8988T (cell line): ENCODE results near the gene SEL1L3.
"Not testable (repeated sequence)": the region's sequence is repeated elsewhere in the genome, so short reads cannot be mapped to it uniquely, and the experiment has no call there.

Experiments
- DNase-seq: peaks from one replicate; pipeline ENCODE4 v3.0.0; 2011

SEL1L3 gene

DNA sequence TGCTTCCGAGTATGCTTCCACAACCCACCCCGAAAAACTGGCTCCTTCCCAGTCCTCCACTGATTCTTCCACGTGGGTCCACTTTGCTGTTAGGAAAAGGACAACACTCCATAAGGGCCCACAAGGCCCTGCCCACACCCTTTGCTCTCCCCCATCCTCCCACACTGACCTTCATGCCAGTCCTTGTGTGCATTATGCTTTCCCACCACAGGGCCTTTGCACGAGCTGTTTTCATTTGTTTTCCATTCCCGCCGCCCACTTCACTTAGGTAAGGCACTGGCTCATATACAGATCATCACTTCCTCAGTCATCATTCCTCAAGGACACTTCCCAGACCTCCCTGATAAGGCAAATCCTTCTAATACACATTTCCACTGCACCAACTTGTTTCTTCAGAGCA, 16.8 kb upstream of the SEL1L3 start:
- DNase-seq: no peak

- no peak for DNase-seq
Observed at GRCh38 chr4:25879091-25879584, 16.4 kb upstream of the SEL1L3 start.

- DNase-seq: no peak
Observed at GRCh38 chr4:25878676-25879075, 15.9 kb upstream of the SEL1L3 start.

GRCh38 chr4:25875281-25875745, 12.5 kb upstream of the SEL1L3 start:
- no peak for DNase-seq

- DNase-seq: no peak
Observed at GRCh38 chr4:25874655-25875054, 11.9 kb upstream of the SEL1L3 start.

- no peak for DNase-seq
Observed at GRCh38 chr4:25873632-25874129, 10.9 kb upstream of the SEL1L3 start.

- no peak for DNase-seq
Observed at GRCh38 chr4:25872851-25873631, 10.3 kb upstream of the SEL1L3 start.

DNA sequence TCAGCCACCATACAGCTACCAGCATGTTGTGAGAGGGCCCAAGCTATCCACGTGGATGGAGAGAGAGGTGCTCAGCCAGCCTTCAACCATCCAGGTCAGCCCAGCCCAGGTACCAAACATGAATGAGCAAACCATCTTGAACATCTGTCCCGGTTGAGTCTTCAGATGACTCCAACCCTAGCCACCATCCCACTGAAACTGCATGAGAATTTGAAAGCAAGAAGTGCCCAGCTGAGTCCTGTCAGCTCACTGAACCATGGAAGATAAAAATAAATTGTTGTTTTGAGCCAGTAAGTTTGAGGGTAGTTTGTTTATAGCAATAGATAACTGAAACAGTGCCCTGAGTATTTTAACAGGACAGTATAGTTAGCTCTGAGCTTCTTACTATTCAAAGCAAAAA, 7.3 kb upstream of the SEL1L3 start:
- DNase-seq: no peak

DNA sequence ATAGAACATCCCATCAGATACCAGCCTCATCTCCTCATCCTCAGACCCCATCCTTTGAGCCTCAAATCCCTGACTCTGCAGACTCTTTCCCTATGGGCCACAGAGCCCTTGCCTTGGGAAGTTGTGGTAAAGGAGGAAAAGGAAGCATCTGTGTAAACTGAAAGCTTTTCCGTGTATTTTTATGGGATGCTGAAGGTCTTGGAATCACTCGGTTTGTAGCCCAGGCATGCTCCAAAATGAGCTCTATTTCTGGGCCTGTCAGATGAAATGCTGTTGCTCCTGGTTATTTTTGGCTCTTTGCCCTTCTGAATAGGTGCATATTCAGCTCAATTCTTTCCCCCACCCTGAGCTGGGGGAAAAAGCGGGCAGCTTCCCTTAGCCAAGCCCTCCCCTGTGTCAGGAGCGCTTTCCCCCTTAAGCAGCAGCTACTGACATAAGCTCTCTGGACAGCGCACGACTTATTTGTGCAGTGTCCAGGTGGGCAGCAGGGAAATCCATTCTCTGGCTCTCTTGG, 5.0 kb upstream of the SEL1L3 start:
- no peak for DNase-seq

GRCh38 chr4:25866401-25866800, 3.6 kb upstream of the SEL1L3 start:
- DNase-seq: not testable (repeated sequence)

DNA sequence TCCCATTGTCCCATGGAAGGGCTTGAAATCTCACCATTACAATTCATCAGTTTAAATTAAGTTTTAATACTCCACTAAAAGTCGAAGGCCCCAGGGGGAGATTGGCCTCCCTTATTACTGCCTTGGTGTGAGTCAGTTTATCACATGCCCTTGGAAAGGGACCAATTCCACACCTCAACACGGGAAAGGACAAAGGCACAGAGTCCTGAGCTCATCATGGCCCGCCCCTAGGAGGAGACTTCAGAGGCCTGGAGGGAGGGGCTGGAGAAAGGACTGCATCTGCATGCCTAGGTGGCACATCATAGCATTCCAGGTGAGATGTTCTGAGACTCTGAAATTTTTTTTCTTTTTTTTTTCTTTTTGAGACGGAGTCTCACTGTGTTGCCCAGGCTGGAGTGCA, 2.8 kb upstream of the SEL1L3 start:
- DNase-seq: peak; percentile 53

DNA sequence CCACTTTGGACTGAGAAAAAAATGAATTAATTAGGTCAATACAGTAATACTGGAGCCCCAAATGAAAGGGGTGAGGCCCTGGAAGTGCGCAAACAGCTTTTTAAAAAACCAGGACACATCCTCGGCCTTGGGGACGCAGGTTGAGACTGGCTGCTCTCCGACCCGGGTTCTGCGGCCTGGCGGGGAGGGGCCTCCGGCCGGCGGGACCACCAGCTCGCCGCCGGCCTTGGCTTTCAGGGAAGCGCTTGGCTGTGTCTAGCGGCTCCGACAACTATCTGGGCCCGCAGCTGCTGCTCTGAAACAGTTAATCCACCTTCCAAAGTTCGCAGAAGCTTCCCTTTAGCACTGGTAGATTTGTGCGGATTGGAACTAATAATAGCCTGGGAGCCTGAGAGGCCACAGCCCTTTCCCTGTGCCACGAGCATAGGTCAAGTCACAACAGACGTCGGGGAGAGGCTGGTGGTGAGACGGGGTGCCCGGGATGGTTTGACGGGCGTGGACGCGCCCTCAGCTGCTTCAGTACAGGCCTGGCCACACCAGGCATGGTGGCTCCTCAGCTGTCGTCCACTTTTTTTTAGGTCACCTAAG, 1.1 kb upstream of the SEL1L3 start:
- DNase-seq: no peak

DNA sequence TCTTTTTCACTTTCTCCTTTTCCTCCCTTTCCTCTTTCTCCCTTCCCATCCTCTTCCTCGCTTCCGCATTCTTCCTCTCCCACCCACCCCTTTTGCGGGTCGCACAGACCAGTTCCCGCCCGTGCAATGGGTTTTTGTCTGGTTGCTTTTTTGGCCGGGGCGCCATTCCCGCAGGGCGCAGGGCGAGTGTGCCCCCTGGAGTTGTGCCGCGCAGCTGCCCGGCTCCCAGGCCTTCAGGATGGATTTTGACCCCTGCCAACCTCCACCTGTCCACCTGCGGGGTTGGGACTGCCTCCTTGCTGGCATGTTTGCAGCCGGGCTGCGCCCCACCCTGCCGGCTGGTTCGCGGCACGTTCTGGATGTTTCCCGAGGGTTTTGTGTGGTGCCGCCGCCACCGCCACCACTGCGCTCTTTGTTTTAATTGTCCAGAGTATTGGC, 578 bp upstream of the SEL1L3 start:
- DNase-seq: peak; percentile 67

DNA sequence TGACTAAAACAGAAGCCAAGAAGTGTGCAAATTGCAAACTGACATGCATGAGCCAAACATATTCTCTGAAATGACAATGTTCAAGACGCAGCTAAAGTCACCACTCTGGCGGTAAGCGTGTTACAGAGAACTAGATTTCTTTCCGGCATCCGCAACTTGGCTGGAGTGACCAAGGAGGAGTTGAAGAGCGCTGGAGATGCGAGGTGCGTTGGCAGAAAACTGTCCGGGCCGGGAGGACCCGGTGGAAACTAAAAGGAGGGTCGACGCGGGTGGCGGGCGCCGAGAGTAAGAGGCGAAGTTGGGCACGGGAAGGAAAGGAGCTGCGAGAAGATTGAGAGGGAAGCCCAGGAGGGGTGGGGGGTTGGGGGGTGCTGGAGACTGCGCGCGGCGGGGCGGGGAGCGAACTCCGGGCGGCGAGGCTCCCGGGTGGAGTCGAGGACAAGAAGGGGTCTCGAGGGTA, 807 bp downstream of the SEL1L3 start:
- DNase-seq: peak; percentile 56

GRCh38 chr4:25861280-25861950, 1.4 kb downstream of the SEL1L3 start:
- no peak for DNase-seq

GRCh38 chr4:25860586-25861279, 2.1 kb downstream of the SEL1L3 start:
- DNase-seq: no peak

DNA sequence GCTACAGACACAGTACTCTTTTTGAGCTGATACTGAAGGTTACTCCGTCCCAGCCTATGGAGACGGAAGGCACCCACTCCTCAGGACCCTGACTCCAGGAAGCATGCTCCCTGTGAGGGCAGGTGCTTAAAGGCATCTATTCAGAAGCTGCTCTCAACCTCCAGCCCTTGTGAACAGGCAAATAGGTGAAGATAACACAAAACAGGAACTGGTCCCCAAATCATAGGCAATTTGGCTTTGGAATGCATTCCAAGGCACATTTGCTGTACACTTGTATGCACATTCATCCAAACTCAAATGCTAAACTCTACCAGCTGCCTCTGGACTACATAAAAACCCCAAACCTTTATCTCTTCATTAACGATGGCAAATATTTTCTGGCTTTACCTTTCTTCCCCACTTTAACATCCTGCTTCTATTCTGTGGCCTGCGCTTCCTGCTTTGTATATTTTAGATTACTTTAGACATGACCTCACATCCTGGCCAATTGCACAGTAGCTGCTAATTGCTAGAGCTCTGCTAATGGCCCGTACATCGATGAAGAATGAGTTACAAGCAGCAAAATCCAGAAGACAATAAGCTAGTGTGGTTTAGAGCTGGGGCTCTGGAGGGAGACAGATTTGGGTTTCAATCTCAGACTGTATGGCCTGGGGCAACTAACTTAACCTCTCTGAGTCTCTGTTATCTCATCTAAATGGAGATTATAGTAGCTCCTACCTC, 3.2 kb downstream of the SEL1L3 start:
- DNase-seq: no peak

- no peak for DNase-seq
Observed at GRCh38 chr4:25857851-25858400, 4.9 kb downstream of the SEL1L3 start.

DNA sequence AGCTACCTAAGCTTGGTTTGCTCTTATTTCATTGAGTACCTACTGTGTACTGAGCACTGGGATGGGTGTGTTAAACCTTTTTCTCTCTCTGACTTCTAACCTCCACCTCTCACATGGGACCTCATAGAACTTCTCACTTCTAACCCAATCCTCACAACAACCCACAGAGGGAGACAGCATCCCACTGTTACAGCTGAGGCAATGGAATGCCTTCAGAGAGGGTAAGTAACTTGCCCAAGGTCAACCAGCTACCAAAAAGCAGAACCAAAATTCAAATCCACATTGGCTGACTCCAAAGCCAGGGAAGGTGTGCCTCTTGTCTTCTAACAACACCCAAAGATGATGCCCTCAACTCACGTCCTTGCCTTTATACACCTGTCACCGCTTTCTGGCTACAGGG, 5.4 kb downstream of the SEL1L3 start:
- no peak for DNase-seq

DNA sequence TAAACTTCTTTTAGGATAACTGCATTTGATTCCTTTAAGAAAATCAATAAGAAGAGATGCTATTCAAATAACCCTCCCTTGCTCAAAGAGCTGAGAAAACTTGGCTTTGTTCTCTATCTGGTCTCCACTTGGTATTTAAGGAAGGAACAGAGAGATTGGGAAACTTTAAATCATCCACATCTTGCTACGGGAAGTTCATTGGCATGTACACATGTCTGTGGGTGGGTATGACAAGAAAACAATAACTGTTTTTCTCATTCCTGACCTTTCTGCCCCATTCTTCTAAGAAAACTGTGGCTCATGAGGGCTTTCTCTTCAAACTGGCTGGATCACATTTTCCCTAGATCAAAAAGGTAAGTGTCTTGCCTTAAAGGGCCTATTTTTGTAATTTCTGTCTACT, 6.0 kb downstream of the SEL1L3 start:
- no peak for DNase-seq

- no peak for DNase-seq
Observed at GRCh38 chr4:25852103-25852502, 10.7 kb downstream of the SEL1L3 start.

DNA sequence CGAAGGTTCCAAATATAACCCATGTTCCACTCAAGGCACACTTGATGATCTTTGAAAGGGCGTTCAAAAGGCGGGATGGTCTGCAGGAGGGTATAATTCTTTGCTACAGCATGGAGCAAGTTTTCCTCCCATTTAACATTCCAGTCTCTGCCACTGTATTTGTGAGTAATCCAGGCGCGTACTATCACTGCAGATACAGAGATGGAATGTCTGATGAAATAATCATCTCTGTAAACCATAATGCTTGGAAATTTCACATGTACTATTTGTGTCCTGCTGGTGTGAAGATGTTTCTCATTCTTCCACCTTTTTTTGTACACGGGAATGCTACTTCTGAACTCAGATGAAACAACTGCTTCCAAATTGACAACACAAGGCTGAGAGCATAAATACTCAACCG, 15.5 kb downstream of the SEL1L3 start:
- no peak for DNase-seq
